Left renal pelvis (tissue), 4 donors: ENCODE data around the gene MEN1. TPM values are rescaled to one million over a fixed set of nuclear protein-coding genes. Genes with fewer than 3 reads are reported as not detected.

Experiments
- DNase-seq, 4 donors: peaks; one replicate each; pipeline ENCODE4 v3.0.0-alpha.2; 2013; ENCODE audit warnings: low read depth in 4 of 4, low spot score in 3 of 4
- polyA plus RNA-seq, 4 donors: library from polyadenylated mRNA; unstranded; fragments of 120-200 nt; gene quantifications; one replicate each; pipeline ENCODE4 v1.2.1, GENCODE V29; 2013; ENCODE audit not compliant: insufficient read length in 4 of 4

The MEN1 gene
- polyA plus RNA-seq, 4 donors: 31.4 to 50.8 (median 36.5) TPM

DNA sequence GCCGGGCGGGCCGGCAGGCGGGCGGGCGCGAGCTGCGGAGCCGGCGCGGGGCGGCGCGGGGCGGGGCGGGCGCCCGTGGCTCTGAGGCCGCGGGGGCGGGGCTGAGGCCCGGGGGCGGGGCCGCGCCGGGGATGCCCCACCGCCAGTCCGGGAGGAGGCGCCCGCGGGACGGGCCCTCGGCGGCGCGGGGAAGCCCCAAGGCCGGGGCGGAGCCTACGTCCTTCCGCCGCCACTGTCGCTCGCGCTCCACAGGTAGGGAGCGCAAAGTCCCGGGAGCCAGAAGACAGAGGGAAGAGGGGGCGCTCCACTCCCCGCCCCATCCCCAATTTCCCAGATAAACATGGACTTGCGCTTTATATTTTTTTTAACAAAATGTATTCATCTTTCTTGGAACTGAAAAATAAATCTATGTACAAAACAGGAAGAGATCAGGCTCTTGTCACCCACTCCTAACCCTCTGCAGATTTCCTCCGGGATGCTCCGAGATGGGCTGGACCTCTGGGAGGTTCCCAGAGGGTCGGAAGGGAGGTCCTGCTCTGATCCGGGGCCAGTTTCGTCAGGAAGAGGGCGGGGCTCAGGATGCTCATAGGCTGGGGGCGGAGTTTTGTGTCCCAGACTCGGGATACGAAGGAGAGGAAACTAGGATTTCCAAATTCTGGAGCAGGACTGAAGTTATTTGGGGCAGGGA, 7.0 kb downstream of the MEN1 start, which contains the start of gene MAP4K2:
TSS of gene MAP4K2 (minus strand) at position 57 of the 688 bp plus-strand sequence. CDS start 65 bp downstream, outside the sequence.
- DNase-seq: peak in 1 of 4 donors; percentile 77

- no peak for DNase-seq
Measured at GRCh38 chr11:64802370-64803157, 7.8 kb downstream of the MEN1 start.

DNA sequence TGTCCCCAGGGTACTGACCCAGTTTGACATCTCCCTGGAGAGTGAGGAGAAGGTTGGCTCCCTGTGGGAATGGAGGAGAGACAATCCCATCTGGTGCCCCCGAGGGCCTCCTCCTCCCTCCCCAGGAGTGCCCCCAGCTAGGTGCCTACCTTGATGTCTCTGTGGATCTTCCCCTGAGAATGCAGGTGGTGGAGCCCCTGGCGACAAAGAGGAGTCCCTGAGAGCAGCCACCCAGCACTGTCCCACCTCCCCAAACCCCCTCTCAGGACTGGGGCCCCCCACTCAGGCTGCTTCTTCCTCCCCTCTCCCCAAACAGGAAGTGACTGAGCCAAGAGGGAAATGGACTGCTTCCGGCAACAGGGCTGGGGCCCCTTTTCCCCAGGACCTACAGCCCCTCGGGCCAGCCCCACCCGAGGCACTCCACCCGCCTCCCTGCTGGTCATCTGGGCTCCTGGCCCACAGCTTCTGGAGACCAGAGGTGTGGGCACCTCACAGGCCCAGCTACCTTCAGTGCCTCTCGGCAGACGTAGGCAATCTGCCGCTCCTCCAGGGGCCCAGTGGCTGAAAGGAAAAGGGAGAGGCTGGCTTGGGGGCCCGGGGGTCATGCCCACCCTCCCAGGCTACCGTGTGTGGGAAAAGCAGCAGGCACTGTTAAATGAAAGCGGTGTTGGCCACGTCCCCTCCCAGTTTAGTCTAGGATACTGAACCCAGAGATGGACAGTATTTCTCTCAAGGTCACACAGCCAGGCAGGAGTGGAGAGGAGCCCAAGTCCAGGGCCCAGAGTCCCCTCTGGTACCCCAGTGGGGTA, 8.6 kb downstream of the MEN1 start:
- DNase-seq: no peak

- no peak for DNase-seq
Measured at GRCh38 chr11:64801158-64801464, 9.2 kb downstream of the MEN1 start.

GRCh38 chr11:64800303-64801157, 9.8 kb downstream of the MEN1 start:
- DNase-seq: no peak

DNA sequence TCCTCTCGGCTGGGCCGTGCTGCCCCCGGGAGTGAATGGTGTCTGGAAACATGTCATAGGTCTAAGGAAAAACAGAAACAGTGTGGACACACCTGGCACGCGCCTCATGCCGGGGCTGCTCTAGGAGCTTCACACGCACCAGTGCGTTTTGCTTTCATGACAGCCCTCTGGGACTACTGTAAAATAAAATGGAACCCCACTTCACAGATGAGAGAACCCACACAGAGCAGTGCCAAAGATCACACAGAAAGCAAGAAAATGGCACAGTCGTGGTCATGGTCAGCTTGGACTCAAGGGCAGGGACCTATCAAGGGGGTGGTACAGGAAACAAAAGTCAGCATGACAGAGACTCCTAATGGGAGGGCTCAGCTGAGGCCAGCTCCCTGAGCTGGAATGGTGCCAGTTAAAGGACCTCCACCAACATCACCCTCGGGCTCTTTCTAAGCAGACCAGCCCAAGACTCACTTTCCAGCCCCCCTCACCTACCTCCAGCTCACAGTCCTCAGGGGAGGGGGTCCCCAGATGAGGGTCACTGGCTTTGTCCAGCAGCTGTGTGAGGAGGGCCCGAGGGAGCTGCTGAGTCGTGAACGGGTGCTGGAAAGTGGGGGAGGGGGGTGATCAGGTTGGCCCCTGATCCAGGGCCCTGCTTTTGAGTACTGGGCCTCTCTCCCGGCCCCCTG, 10.6 kb downstream of the MEN1 start:
- no peak for DNase-seq

DNA sequence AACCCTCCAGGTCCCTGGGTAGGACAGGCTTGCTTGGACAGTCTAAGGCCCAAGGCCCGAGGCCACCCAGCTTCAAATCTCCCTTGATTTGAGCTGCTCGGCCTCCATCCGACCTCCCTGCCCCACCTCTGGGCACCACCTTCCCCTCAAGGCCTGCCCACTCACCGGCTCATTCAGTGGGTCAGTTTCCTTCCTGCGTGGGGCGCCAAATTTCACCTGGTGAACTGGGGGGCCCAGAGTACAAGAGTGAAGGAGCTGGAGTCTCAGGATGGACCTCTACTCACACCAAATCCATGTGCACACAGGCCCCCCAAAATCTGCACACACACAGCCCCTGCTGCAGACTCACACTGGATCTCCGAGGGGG, 11.1 kb downstream of the MEN1 start:
- DNase-seq: no peak

DNA sequence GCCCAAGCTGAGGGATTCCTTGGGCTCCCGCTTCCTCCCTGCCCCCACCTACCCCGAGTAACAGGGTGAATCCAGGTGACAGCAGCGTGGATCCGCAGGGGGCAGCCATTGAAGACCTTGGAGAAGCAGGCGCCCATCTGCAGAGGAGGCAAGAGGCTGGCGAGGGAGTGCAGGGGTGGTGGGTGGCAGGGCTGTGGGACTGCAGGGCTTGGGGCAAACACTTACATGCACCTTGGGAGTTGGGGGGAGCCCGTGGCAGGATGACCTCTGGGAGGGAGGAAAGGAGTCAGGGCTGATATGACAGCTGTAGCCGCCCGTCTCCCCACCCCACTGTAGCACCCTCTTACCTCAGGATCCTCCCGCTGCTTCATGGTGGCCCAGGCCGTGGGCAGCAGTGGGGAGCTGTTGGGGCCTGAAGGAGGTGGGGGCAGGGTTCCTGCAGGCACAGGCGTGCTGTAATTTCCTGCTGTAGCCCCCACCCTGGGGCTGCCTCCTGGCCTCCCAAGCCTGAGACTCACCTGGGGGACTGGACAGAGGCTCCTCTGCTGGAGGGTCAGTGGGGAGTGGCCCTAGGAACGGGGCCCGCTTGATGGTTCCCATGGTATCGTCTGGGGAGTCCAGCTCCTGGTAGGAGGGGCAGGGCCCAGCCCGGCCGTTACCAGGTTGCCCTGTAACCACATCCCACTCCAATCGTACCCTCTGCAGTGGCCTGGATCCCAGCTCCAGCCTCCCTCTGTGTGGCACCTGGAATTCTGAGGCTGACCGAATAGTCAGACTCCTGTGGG, 13.4 kb downstream of the MEN1 start:
- no peak for DNase-seq

- DNase-seq: no peak
Measured at GRCh38 chr11:64796047-64796756, 14.1 kb downstream of the MEN1 start.

- DNase-seq: no peak
Measured at GRCh38 chr11:64794526-64794925, 15.8 kb downstream of the MEN1 start.

DNA sequence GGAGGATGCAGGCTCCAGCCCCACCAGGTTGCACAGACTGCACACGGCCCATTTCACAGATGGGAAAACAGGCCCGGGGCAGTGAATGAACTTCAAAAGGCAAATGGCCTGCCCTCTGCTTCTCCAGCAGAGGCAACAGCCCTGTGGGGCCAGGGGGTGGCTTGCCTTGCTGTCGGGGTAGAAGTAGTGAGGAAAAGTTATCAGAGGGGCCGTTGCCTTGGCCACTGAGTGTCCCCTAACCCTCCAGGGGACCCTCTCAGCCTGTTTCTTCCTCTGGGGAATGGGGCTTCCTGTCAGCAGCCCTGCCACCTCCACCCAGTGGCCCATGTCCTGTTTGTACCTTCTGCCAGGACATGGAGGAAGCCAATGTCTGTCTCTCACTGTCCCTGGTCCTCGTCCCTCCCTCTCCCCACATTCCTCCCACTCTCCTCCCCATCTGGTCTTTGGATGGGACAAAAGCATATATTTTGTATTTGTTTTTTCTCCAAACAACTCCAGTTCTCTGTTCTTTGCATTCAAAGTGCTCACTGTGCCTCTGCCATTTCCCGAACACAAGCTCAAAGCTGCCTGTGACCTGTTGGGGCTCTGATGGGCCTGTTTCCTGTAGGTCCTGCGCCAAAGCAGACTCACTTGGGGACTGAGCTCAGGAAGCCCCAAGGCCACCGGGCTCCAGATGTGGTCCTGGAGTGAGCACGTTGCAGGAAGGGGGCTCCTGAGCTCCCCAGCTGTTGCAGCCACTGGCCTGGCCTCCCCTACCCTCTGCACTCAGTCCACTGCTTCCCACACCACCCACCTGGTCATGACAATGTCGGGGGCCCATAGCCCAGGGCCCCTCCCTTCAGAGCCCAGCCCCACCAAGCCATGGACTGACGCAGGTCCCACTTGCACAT, 16.8 kb downstream of the MEN1 start:
- no peak for DNase-seq

DNA sequence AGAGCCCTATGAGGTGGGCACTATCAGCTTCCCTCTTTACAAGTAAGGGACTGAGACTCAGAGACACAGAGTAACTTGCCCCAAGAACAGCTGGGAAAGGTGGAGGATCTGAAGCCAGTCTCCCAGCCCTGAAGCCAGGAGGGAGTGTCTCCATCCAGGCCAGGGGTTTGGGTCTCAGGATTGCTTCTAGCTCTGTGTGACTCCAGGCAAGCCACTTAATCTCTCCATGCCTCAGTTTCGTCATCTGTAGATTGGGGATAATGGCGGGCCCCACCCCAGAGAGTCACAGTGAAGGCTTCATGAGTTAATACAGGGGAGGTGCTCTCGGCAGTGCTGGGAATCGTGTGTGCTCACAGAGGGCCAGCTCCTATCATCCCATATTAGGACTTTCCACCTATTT, 17.9 kb downstream of the MEN1 start:
- DNase-seq: no peak

GRCh38 chr11:64791781-64792291, 18.5 kb downstream of the MEN1 start:
- DNase-seq: no peak

- no peak for DNase-seq
Measured at GRCh38 chr11:64790205-64791095, 19.9 kb downstream of the MEN1 start.

- no peak for DNase-seq
Measured at GRCh38 chr11:64789331-64790204, 20.8 kb downstream of the MEN1 start.
